SK-N-SH (cell line): Measurements from ENCODE around the gene OR2AJ1. TPM values are rescaled to one million over a fixed set of nuclear protein-coding genes. Genes with fewer than 3 reads are reported as not detected.
A peak's percentile ranks its signal among the peaks of the same experiment; 100 is the strongest.

ENCODE experiments used
- CTCF ChIA-PET: fragments of 300-600, 350-600 bp; formaldehyde crosslinking; extraction: SDS; loops from one replicate; lab custom pipeline; 2021; lab: Yijun Ruan, JAX
- POLR2A ChIA-PET: fragments of 350-600 bp; sonication (Branson Sonifier 250); formaldehyde crosslinking; extraction: SDS; loops from one replicate; lab custom pipeline; 2020; ENCODE audit warnings: antibody characterized with exemption, inconsistent platforms; lab: Yijun Ruan, JAX
- DNase-seq: peaks from one replicate; pipeline ENCODE4 v3.0.0; 2012
- H2AFZ ChIP-seq: fragments of 200-600 bp; sonication (generic); 2 replicates; pipeline ENCODE4 v1.8.1; 2016; ENCODE audit warnings: antibody characterized with exemption, mild to moderate bottlenecking, low read depth
- H3F3A ChIP-seq: fragments of 200-600 bp; sonication (generic); replicated peaks from 2 replicates; pipeline ENCODE3; 2016; ENCODE audit warnings: antibody characterized with exemption, mild to moderate bottlenecking; ENCODE audit not compliant: insufficient read depth
- H3K27ac ChIP-seq, 2 experiments: fragments of 200-500 bp in 1 of 2; fragments of 200-600 bp in 1 of 2; sonication (Bioruptor generic) in 1 of 2; sonication (generic), shearing (Covaris generic) in 1 of 2; 2 replicates each; pipeline versions ENCODE4 v1.5.1 to v1.6.1; 2014 to 2016; ENCODE audit warnings: low read depth in 2 of 2, inconsistent platforms in 1 of 2, low read length in 1 of 2, mild to moderate bottlenecking in 1 of 2, mixed read lengths in 1 of 2
- H3K27me3 ChIP-seq: fragments of 200-600 bp; sonication (generic), shearing (Covaris generic); 2 replicates; pipeline ENCODE4 v1.6.1; 2016; ENCODE audit warnings: mixed run types; ENCODE audit not compliant: insufficient read depth
- H3K36me3 ChIP-seq, 2 experiments: fragments of 200-500 bp in 1 of 2; fragments of 200-600 bp in 1 of 2; sonication (Bioruptor generic) in 1 of 2; sonication (generic) in 1 of 2; replicated peaks in 1 of 2; 2 replicates each; pipeline versions ENCODE3 to v1.5.1; 2014 to 2016; ENCODE audit warnings: low read length in 1 of 2, mild to moderate bottlenecking in 1 of 2; ENCODE audit not compliant: insufficient read depth in 2 of 2, control insufficient read depth in 1 of 2
- H3K4me1 ChIP-seq, 2 experiments: fragments of 200-500 bp in 1 of 2; fragments of 200-600 bp in 1 of 2; sonication (Bioruptor generic) in 1 of 2; sonication (generic), shearing (Covaris generic) in 1 of 2; 2 replicates each; pipeline versions ENCODE4 v1.5.1 to v1.6.1; 2014 to 2016; ENCODE audit warnings: low read depth in 1 of 2, low read length in 1 of 2, mixed run types in 1 of 2; ENCODE audit not compliant: insufficient read depth in 2 of 2, control insufficient read depth in 1 of 2
- H3K4me2 ChIP-seq: fragments of 200-600 bp; sonication (generic), shearing (Covaris generic); 2 replicates; pipeline ENCODE4 v1.6.1; 2017; ENCODE audit warnings: mixed run types
- H3K4me3 ChIP-seq, 2 experiments: fragments of 200-500 bp in 1 of 2; fragments of 200-600 bp in 1 of 2; sonication (Bioruptor generic) in 1 of 2; sonication (generic), shearing (Covaris generic) in 1 of 2; 2 replicates each; pipeline versions ENCODE4 v1.5.1 to v1.8.1; 2014 to 2016; ENCODE audit warnings: low read depth in 2 of 2, inconsistent platforms in 1 of 2, low read length in 1 of 2, mild to moderate bottlenecking in 1 of 2, mixed read lengths in 1 of 2, moderate library complexity in 1 of 2
- H3K79me2 ChIP-seq: fragments of 200-600 bp; sonication (generic); 2 replicates; pipeline ENCODE4 v1.8.1; 2017; ENCODE audit warnings: mild to moderate bottlenecking; ENCODE audit not compliant: insufficient read depth
- H3K9ac ChIP-seq: fragments of 200-600 bp; sonication (generic); 2 replicates; pipeline ENCODE4 v1.6.1; 2017; ENCODE audit warnings: mixed run types
- H3K9me2 ChIP-seq: fragments of 200-600 bp; sonication (generic); 2 replicates; pipeline ENCODE4 v1.6.1; 2017; ENCODE audit warnings: mixed run types
- H3K9me3 ChIP-seq: fragments of 200-600 bp; sonication (generic); 2 replicates; pipeline ENCODE4 v1.6.1; 2017; ENCODE audit warnings: mixed run types, mild to moderate bottlenecking, moderate library complexity
- H4K20me1 ChIP-seq: fragments of 200-600 bp; sonication (generic); 2 replicates; pipeline ENCODE4 v1.6.1; 2017; ENCODE audit warnings: mild to moderate bottlenecking, mixed run types; ENCODE audit not compliant: insufficient read depth
- EZH2phosphoT487 ChIP-seq: fragments of 200-600 bp; sonication (generic); IDR thresholded peaks from 2 replicates; pipeline ENCODE4 v1.6.1; 2017; ENCODE audit warnings: low read depth, mixed run types, mild to moderate bottlenecking, antibody characterized with exemption, moderate library complexity, borderline replicate concordance
- FOSL2 ChIP-seq: IDR thresholded peaks from 2 replicates; pipeline ENCODE4 v1.4.0; 2012; ENCODE audit warnings: low read depth, mild to moderate bottlenecking, moderate library complexity, borderline replicate concordance
- FOXJ3 ChIP-seq: sonication (generic); formaldehyde crosslinking; IDR thresholded peaks from 2 replicates; pipeline ENCODE4 v1.5.1; 2020; ENCODE audit warnings: mild to moderate bottlenecking, missing genetic modification reagents
- GABPA ChIP-seq: IDR thresholded peaks from 2 replicates; pipeline ENCODE4 v1.4.0; 2012; ENCODE audit warnings: low read depth, mild to moderate bottlenecking
- GATA2 ChIP-seq: sonication (generic); formaldehyde crosslinking; IDR thresholded peaks from 2 replicates; pipeline ENCODE4 v1.5.0; 2020; ENCODE audit warnings: mild to moderate bottlenecking, missing genetic modification reagents
- JUND ChIP-seq: IDR thresholded peaks from 2 replicates; pipeline ENCODE4 v1.4.0; 2012
- MAX ChIP-seq: IDR thresholded peaks from 2 replicates; pipeline ENCODE4 v1.4.0; 2012; ENCODE audit warnings: low read depth
- MEF2A ChIP-seq: IDR thresholded peaks from 2 replicates; pipeline ENCODE4 v1.4.0; 2012; ENCODE audit warnings: low read depth, borderline replicate concordance
- NRF1 ChIP-seq: IDR thresholded peaks from 2 replicates; pipeline ENCODE4 v1.6.1; 2012; ENCODE audit warnings: low read depth, mild to moderate bottlenecking, low read length
- RAD21 ChIP-seq: IDR thresholded peaks from 2 replicates; pipeline ENCODE4 v1.6.1; 2012; ENCODE audit warnings: mild to moderate bottlenecking, low read length
- REST ChIP-seq: IDR thresholded peaks from 2 replicates; pipeline ENCODE4 v1.6.1; 2012; ENCODE audit warnings: mild to moderate bottlenecking, low read depth, low read length, moderate library complexity
- RFX5 ChIP-seq: IDR thresholded peaks from 2 replicates; pipeline ENCODE4 v1.6.1; 2012; ENCODE audit warnings: mild to moderate bottlenecking, improper control_type of control experiment, low read length
- RXRA ChIP-seq: IDR thresholded peaks from 2 replicates; pipeline ENCODE4 v1.4.0; 2012; ENCODE audit warnings: low read depth, mild to moderate bottlenecking, borderline replicate concordance
- SIN3A ChIP-seq: IDR thresholded peaks from 2 replicates; pipeline ENCODE4 v1.6.1; 2012; ENCODE audit warnings: low read depth, mild to moderate bottlenecking, low read length, moderate library complexity, borderline replicate concordance
- TCF12 ChIP-seq: IDR thresholded peaks from 2 replicates; pipeline ENCODE4 v1.4.0; 2012
- TEAD4 ChIP-seq: IDR thresholded peaks from 2 replicates; pipeline ENCODE4 v1.4.0; 2012; ENCODE audit warnings: mild to moderate bottlenecking, borderline replicate concordance; ENCODE audit not compliant: insufficient read depth
- WGBS: methylation state at CpG from one replicate; pipeline ENCODE4 v1.1.6; 2017; ENCODE audit warnings: low lambda C conversion rate; 5-methylcytosine and 5-hydroxymethylcytosine counted together
- polyA plus RNA-seq, 3 experiments: library from polyadenylated mRNA; depleted of rRNA; stranded (reverse); fragments of >200 nt; gene quantifications; 2 replicates each; pipeline ENCODE4 v1.2.3, GENCODE V29; 2012

OR2AJ1 gene
- polyA plus RNA-seq, 1 of the 3 experiments (the other 2 are of a cell fraction), result not detected

GRCh38 chr1:247905910-247906503 is 18.7 kb upstream of the OR2AJ1 start:
- CTCF ChIA-PET, result no interaction called here
- WGBS, result 5% methylated on average over 9 of the region's 9 CpGs
- DNase-seq, result no peak
- Histone ChIP-seq H3K4me3 (peak overlapping the region in 1 of 2 experiments; percentile 58; a peak in 3 of 4 replicates), H4K20me1 (no peaks in the 10 kb centered on the region), H3K4me2 (peak overlapping the region; percentile 61), H3K4me1 (no peaks in the 10 kb centered on the region), H2AFZ (peak overlapping the region; percentile 68; the same call in 1 of the 2 replicates), H3K79me2 (no peaks in the 10 kb centered on the region), H3K36me3 (no peaks in the 10 kb centered on the region), H3K9ac (no peak overlapping the region), H3K9me2 (no peaks in the 10 kb centered on the region), H3K27ac (peak overlapping the region in 1 of 2 experiments; percentile 66; a peak in 2 of 4 replicates), H3K27me3 (no peaks in the 10 kb centered on the region), H3F3A (peaks cover 8% of the 10 kb centered on the region), H3K9me3 (no peaks in the 10 kb centered on the region)
- POLR2A ChIA-PET, result no interaction called here
- TF ChIP-seq MEF2A (no peak), SIN3A (no peak), RFX5 (no peak), TCF12 (no peak), GABPA (no peak), FOXJ3 (no peak), RXRA (no peak), FOSL2 (no peak), MAX (no peak), JUND (no peak), GATA2 (no peak), REST (no peak), TEAD4 (no peak), EZH2phosphoT487 (no peak), RAD21 (no peak), NRF1 (no peak)
- TF ChIP-seq, all 33 proteins: peak for 0
